Mesendoderm (in vitro differentiated cells): Measurements from ENCODE around the gene HSBP1.

Experiments
- DNase-seq: peaks from one replicate; pipeline ENCODE4 v3.0.0; 2013
- H2AK5ac ChIP-seq: 2 replicates; pipeline ENCODE4 v1.6.1; 2013; ENCODE audit warnings: low read length, inconsistent platforms
- H2BK120ac ChIP-seq: 2 replicates; pipeline ENCODE4 v1.6.1; 2013; ENCODE audit warnings: low read depth, mild to moderate bottlenecking, low read length, moderate library complexity, mixed read lengths
- H2BK15ac ChIP-seq: replicated peaks from 2 replicates; pipeline ENCODE4 v1.6.1; 2013; ENCODE audit warnings: low read depth, mild to moderate bottlenecking, moderate library complexity
- H2BK5ac ChIP-seq: 2 replicates; pipeline ENCODE4 v1.6.1; 2013; ENCODE audit warnings: low read length, inconsistent platforms
- H3K18ac ChIP-seq: 2 replicates; pipeline ENCODE4 v1.6.1; 2013; ENCODE audit warnings: mild to moderate bottlenecking, low read length, mixed read lengths
- H3K23ac ChIP-seq: one replicate; pipeline ENCODE4 v1.6.1; 2013; ENCODE audit warnings: low read length
- H3K27ac ChIP-seq: 2 replicates; pipeline ENCODE4 v1.5.1; 2013; ENCODE audit warnings: low read depth, mild to moderate bottlenecking, inconsistent platforms, low read length, moderate library complexity
- H3K27me3 ChIP-seq: 2 replicates; pipeline ENCODE4 v1.6.1; 2013; ENCODE audit warnings: low read length, control low read depth, mild to moderate bottlenecking, inconsistent platforms; ENCODE audit not compliant: insufficient read depth, poor library complexity
- H3K36me3 ChIP-seq: 2 replicates; pipeline ENCODE4 v1.6.1; 2013; ENCODE audit warnings: low read length, inconsistent platforms; ENCODE audit not compliant: control insufficient read depth, insufficient read depth
- H3K4ac ChIP-seq: one replicate; pipeline ENCODE4 v1.6.1; 2013; ENCODE audit warnings: low read depth, mild to moderate bottlenecking, low read length, moderate library complexity
- H3K4me1 ChIP-seq: 2 replicates; pipeline ENCODE4 v1.6.1; 2013; ENCODE audit warnings: low read depth, low read length, inconsistent platforms; ENCODE audit not compliant: control insufficient read depth
- H3K4me2 ChIP-seq: 2 replicates; pipeline ENCODE4 v1.6.1; 2013; ENCODE audit warnings: low read length
- H3K4me3 ChIP-seq: 2 replicates; pipeline ENCODE4 v1.5.1; 2013; ENCODE audit warnings: mild to moderate bottlenecking, low read length
- H3K56ac ChIP-seq: one replicate; pipeline ENCODE4 v1.6.1; 2013; ENCODE audit warnings: low read length
- H3K79me1 ChIP-seq: 2 replicates; pipeline ENCODE4 v1.6.1; 2013; ENCODE audit warnings: low read length, inconsistent platforms
- H3K79me2 ChIP-seq: 2 replicates; pipeline ENCODE4 v1.6.1; 2013; ENCODE audit warnings: mild to moderate bottlenecking, low read length; ENCODE audit not compliant: control insufficient read depth, insufficient read depth
- H3K9ac ChIP-seq: 2 replicates; pipeline ENCODE4 v1.6.1; 2013; ENCODE audit warnings: low read length, inconsistent platforms
- H4K5ac ChIP-seq: one replicate; pipeline ENCODE4 v1.6.1; 2013; ENCODE audit warnings: low read length
- H4K8ac ChIP-seq: one replicate; pipeline ENCODE4 v1.6.1; 2013; ENCODE audit warnings: low read depth, mild to moderate bottlenecking, control low read depth, low read length, moderate library complexity
- WGBS: extraction: QIAGEN DNeasy Blood & Tissue Kit; methylation state at CpG from one replicate; pipeline ENCODE4 v1.1.7; 2013; ENCODE audit warnings: low lambda C conversion rate, missing lambda C conversion rate; ENCODE audit not compliant: insufficient coverage; ENCODE audit errors: extremely low coverage; 5-methylcytosine and 5-hydroxymethylcytosine counted together

Gene HSBP1

GRCh38 chr16:83813823-83814658, 6.3 kb downstream of the HSBP1 start:
- no peak overlapping the region for H3K4ac ChIP-seq
- no CpG with 5 or more reads among the region's 13 CpGs for WGBS

GRCh38 chr16:83814659-83814985, 6.8 kb downstream of the HSBP1 start:
- H2BK15ac ChIP-seq, result no peak overlapping the region
- no peak overlapping the region for H2AK5ac ChIP-seq
- H3K56ac ChIP-seq, result no peak overlapping the region
- H3K23ac ChIP-seq, result no peak overlapping the region
- H3K4me2 ChIP-seq, result no peak overlapping the region
- no peak overlapping the region for H3K4ac ChIP-seq
- H3K79me2 ChIP-seq, result peaks cover 3% of the 10 kb centered on the region
- H3K27ac ChIP-seq, result no peak overlapping the region
- no peaks in the 10 kb centered on the region for H3K4me1 ChIP-seq
- H4K5ac ChIP-seq, result no peak overlapping the region
- no peaks in the 10 kb centered on the region for H3K36me3 ChIP-seq
- no peak overlapping the region for H2BK5ac ChIP-seq
- H3K4me3 ChIP-seq, result no peak overlapping the region
- H2BK120ac ChIP-seq, result no peak overlapping the region
- no peaks in the 10 kb centered on the region for H3K27me3 ChIP-seq
- no peak overlapping the region for H3K9ac ChIP-seq
- DNase-seq, result no peak
- H3K18ac ChIP-seq, result no peak overlapping the region
- WGBS, result no CpG with 5 or more reads among the region's 4 CpGs
- peaks cover 2% of the 10 kb centered on the region for H3K79me1 ChIP-seq
- H4K8ac ChIP-seq, result no peak overlapping the region

More at GRCh38 chr16:83813823-83814658, 6.3 kb downstream of the HSBP1 start:
- H3K18ac ChIP-seq, result no peak overlapping the region
- H3K4me3 ChIP-seq, result no peak overlapping the region
- no peak overlapping the region for H3K4me2 ChIP-seq
- no peak overlapping the region for H4K5ac ChIP-seq
- no peak overlapping the region for H2AK5ac ChIP-seq
- H2BK120ac ChIP-seq, result no peak overlapping the region
- peaks cover 5% of the 10 kb centered on the region for H3K79me2 ChIP-seq
- peaks cover under 1% of the 10 kb centered on the region for H3K4me1 ChIP-seq
- H3K9ac ChIP-seq, result no peak overlapping the region
- H3K56ac ChIP-seq, result no peak overlapping the region
- no peak overlapping the region for H2BK5ac ChIP-seq
- no peak overlapping the region for H3K27ac ChIP-seq
- H3K23ac ChIP-seq, result no peak overlapping the region
- H3K36me3 ChIP-seq, result no peaks in the 10 kb centered on the region
- H3K79me1 ChIP-seq, result peaks cover 3% of the 10 kb centered on the region
- DNase-seq, result peak; percentile 77
- no peak overlapping the region for H4K8ac ChIP-seq
- H3K27me3 ChIP-seq, result no peaks in the 10 kb centered on the region
- no peak overlapping the region for H2BK15ac ChIP-seq

GRCh38 chr16:83817022-83817421, 9.2 kb downstream of the HSBP1 start:
- Histone ChIP-seq H4K5ac (no peak overlapping the region), H3K4me3 (no peak overlapping the region), H3K9ac (no peak overlapping the region), H3K79me2 (no peaks in the 10 kb centered on the region), H3K4ac (no peak overlapping the region), H3K27me3 (no peaks in the 10 kb centered on the region), H2BK15ac (no peak overlapping the region), H3K27ac (no peak overlapping the region), H2AK5ac (no peak overlapping the region), H3K4me2 (no peak overlapping the region), H3K4me1 (no peaks in the 10 kb centered on the region), H3K79me1 (no peaks in the 10 kb centered on the region), H4K8ac (no peak overlapping the region), H3K18ac (no peak overlapping the region), H3K23ac (no peak overlapping the region), H3K56ac (no peak overlapping the region), H2BK120ac (no peak overlapping the region), H2BK5ac (no peak overlapping the region), H3K36me3 (no peaks in the 10 kb centered on the region)
- no CpG with 5 or more reads among the region's 12 CpGs for WGBS
- DNase-seq, result no peak

- DNase-seq, result no peak
- Histone ChIP-seq H2AK5ac (no peak overlapping the region), H3K56ac (no peak overlapping the region), H3K4me2 (no peak overlapping the region), H3K18ac (no peak overlapping the region), H3K23ac (no peak overlapping the region), H4K8ac (no peak overlapping the region), H3K79me1 (no peaks in the 10 kb centered on the region), H4K5ac (no peak overlapping the region), H3K27me3 (no peaks in the 10 kb centered on the region), H3K4me1 (no peaks in the 10 kb centered on the region), H3K4ac (no peak overlapping the region), H3K9ac (no peak overlapping the region), H3K79me2 (no peaks in the 10 kb centered on the region), H3K36me3 (no peaks in the 10 kb centered on the region), H2BK15ac (no peak overlapping the region), H2BK120ac (no peak overlapping the region), H3K4me3 (no peak overlapping the region), H2BK5ac (no peak overlapping the region), H3K27ac (no peak overlapping the region)
- WGBS, result no CpG with 5 or more reads among the region's 5 CpGs
These were observed 10.5 kb downstream of the HSBP1 start for GRCh38 chr16:83818276-83818675.

- Histone ChIP-seq H3K27me3 (no peaks in the 10 kb centered on the region), H3K4me3 (no peak overlapping the region)
These were observed 11.6 kb downstream of the HSBP1 start for GRCh38 chr16:83819361-83819760.

More at GRCh38 chr16:83819361-83819760, 11.6 kb downstream of the HSBP1 start:
- H3K18ac ChIP-seq, result no peak overlapping the region
- no peak overlapping the region for H3K4me2 ChIP-seq
- H4K5ac ChIP-seq, result no peak overlapping the region
- no peak overlapping the region for H3K9ac ChIP-seq
- H3K36me3 ChIP-seq, result no peaks in the 10 kb centered on the region
- no peak overlapping the region for H2BK120ac ChIP-seq
- H3K4ac ChIP-seq, result no peak overlapping the region
- H3K27ac ChIP-seq, result no peak overlapping the region
- DNase-seq, result no peak
- H4K8ac ChIP-seq, result no peak overlapping the region
- no peak overlapping the region for H3K23ac ChIP-seq
- no peak overlapping the region for H2BK15ac ChIP-seq
- no CpG with 5 or more reads among the region's 8 CpGs for WGBS
- no peaks in the 10 kb centered on the region for H3K79me1 ChIP-seq
- no peak overlapping the region for H3K56ac ChIP-seq
- no peak overlapping the region for H2AK5ac ChIP-seq
- H3K79me2 ChIP-seq, result no peaks in the 10 kb centered on the region
- peaks cover 3% of the 10 kb centered on the region for H3K4me1 ChIP-seq
- no peak overlapping the region for H2BK5ac ChIP-seq
